Measurements from ENCODE around the gene HSD17B13.

- TF ChIP-seq CTCF (conservative IDR thresholded peaks at IDR 0.05; ENCODE audit: low read depth, low read length) (no peak), POLR2A (IDR thresholded peaks at IDR 0.05; ENCODE audit: low read depth, low read length) (no peak), RAD21 (IDR thresholded peaks at IDR 0.05; ENCODE audit: low read length) (no peak), RCOR1 (IDR thresholded peaks at IDR 0.05; ENCODE audit: insufficient replicate concordance, low read length) (no peak), USF2 (IDR thresholded peaks at IDR 0.05; ENCODE audit: low read depth, low read length) (no peak), SMC3 (IDR thresholded peaks at IDR 0.05; ENCODE audit: low read depth, low read length) (no peak), MXI1 (IDR thresholded peaks at IDR 0.05; ENCODE audit: borderline replicate concordance, low read depth, low read length) (no peak), BHLHE40 (IDR thresholded peaks at IDR 0.05; ENCODE audit: low read depth, low read length) (no peak), ELK1 (IDR thresholded peaks at IDR 0.05; ENCODE audit: borderline replicate concordance, low read depth, low read length) (no peak), RFX5 (IDR thresholded peaks at IDR 0.05; ENCODE audit: low read depth, low read length) (no peak), FOS (IDR thresholded peaks at IDR 0.05; ENCODE audit: low read depth, low read length) (no peak)
These were observed 5.7 kb downstream of the HSD17B13 start for GRCh38 chr4:87316961-87317360.

Data from IMR-90 (cell line).